Activated CD8-positive, alpha-beta memory T cell treated with anti-CD3 and anti-CD28 coated beads, Interleukin-2, amount 50 U/mL, for 24 hours (primary cell): ENCODE measurements around the gene TENM3.
"Not testable (repeated sequence)": the region's sequence is repeated elsewhere in the genome, so short reads cannot be mapped to it uniquely, and the experiment has no call there.

Source experiments
- DNase-seq: peaks from one replicate; pipeline ENCODE4 v3.0.0-alpha.2; 2020; ENCODE audit errors: extremely low read depth

The TENM3 gene

GRCh38 chr4:182337366-182337765 lies 94.2 kb downstream of the TENM3 start:
- DNase-seq = no peak

GRCh38 chr4:182338063-182338462 lies 94.9 kb downstream of the TENM3 start:
- DNase-seq = no peak

- DNase-seq = no peak
Measured at GRCh38 chr4:182338746-182339145, 95.5 kb downstream of the TENM3 start.

- DNase-seq = no peak
Measured at GRCh38 chr4:182339221-182339641, 96.0 kb downstream of the TENM3 start.

GRCh38 chr4:182343453-182343852 lies 100.3 kb downstream of the TENM3 start:
- no peak for DNase-seq

GRCh38 chr4:182344968-182345367 lies 101.8 kb downstream of the TENM3 start:
- DNase-seq = no peak

- DNase-seq = no peak
Measured at GRCh38 chr4:182346250-182346649, 103.0 kb downstream of the TENM3 start.

GRCh38 chr4:182346675-182347375 lies 103.6 kb downstream of the TENM3 start:
- no peak for DNase-seq

GRCh38 chr4:182348779-182349326 lies 105.7 kb downstream of the TENM3 start:
- DNase-seq = no peak

- DNase-seq = no peak
Measured at GRCh38 chr4:182350041-182350440, 106.8 kb downstream of the TENM3 start.

- DNase-seq = no peak
Measured at GRCh38 chr4:182351485-182351884, 108.3 kb downstream of the TENM3 start.

GRCh38 chr4:182354106-182354505 lies 110.9 kb downstream of the TENM3 start:
- no peak for DNase-seq

- no peak for DNase-seq
Measured at GRCh38 chr4:182354867-182355266, 111.7 kb downstream of the TENM3 start.

- DNase-seq = no peak
Measured at GRCh38 chr4:182367153-182367552, 124.0 kb downstream of the TENM3 start.

GRCh38 chr4:182369211-182369610 lies 126.0 kb downstream of the TENM3 start:
- DNase-seq = no peak

- DNase-seq = no peak
Measured at GRCh38 chr4:182370491-182370890, 127.3 kb downstream of the TENM3 start.

- no peak for DNase-seq
Measured at GRCh38 chr4:182380771-182381181, 137.6 kb downstream of the TENM3 start.

GRCh38 chr4:182382941-182383340 lies 139.7 kb downstream of the TENM3 start:
- no peak for DNase-seq

GRCh38 chr4:182384631-182385091 lies 141.5 kb downstream of the TENM3 start:
- no peak for DNase-seq

- DNase-seq = no peak
Measured at GRCh38 chr4:182385897-182386296, 142.7 kb downstream of the TENM3 start.

- not testable (repeated sequence) for DNase-seq
Measured at GRCh38 chr4:182386576-182386975, 143.4 kb downstream of the TENM3 start.

GRCh38 chr4:182391111-182391684 lies 148.0 kb downstream of the TENM3 start:
- DNase-seq = no peak

- no peak for DNase-seq
Measured at GRCh38 chr4:182394181-182394580, 151.0 kb downstream of the TENM3 start.
